NB4 (cell line): Measurements from ENCODE around the gene PSD.

Experiments
- MYC ChIP-seq: IDR thresholded peaks from 2 replicates; pipeline ENCODE4 v1.6.1; 2011; ENCODE audit warnings: low read depth, low read length
- TF ChIP-seq, protein P1 (sequence below): IDR thresholded peaks from one replicate; pipeline ENCODE4 v1.5.1; 2012; ENCODE audit warnings: low read depth, low read length
- TF ChIP-seq, protein P2 (sequence below): IDR thresholded peaks from 2 replicates; pipeline ENCODE4 v1.6.1; 2011; ENCODE audit warnings: low read depth, low read length

DNA sequence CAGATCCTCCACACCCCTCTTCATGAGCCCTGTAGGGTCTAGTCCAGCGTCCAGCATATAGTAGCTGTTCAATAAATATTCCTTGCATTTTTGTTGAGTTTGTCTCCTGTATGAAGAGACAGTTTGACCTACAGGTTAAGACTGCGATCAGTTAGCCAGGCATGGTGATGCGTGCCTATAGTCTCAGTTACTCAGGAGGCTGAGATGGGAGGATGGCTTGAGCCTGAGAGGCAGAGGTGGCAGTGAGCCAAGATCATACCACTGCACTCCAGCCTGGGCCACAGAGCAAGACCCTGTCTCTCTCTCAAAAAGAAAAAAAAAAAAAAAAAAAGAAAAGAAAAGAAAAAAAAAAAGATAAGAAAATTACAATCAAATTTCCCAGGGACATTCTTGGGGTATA is 18.9 kb upstream of the PSD start:
- TF ChIP-seq, protein P1, sequence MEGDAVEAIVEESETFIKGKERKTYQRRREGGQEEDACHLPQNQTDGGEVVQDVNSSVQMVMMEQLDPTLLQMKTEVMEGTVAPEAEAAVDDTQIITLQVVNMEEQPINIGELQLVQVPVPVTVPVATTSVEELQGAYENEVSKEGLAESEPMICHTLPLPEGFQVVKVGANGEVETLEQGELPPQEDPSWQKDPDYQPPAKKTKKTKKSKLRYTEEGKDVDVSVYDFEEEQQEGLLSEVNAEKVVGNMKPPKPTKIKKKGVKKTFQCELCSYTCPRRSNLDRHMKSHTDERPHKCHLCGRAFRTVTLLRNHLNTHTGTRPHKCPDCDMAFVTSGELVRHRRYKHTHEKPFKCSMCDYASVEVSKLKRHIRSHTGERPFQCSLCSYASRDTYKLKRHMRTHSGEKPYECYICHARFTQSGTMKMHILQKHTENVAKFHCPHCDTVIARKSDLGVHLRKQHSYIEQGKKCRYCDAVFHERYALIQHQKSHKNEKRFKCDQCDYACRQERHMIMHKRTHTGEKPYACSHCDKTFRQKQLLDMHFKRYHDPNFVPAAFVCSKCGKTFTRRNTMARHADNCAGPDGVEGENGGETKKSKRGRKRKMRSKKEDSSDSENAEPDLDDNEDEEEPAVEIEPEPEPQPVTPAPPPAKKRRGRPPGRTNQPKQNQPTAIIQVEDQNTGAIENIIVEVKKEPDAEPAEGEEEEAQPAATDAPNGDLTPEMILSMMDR = no peak
- no peak for TF ChIP-seq MYC
- TF ChIP-seq, protein P2, sequence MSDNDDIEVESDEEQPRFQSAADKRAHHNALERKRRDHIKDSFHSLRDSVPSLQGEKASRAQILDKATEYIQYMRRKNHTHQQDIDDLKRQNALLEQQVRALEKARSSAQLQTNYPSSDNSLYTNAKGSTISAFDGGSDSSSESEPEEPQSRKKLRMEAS = no peak
